Measurements from ENCODE around the gene TCTN2.

Gene TCTN2

DNA sequence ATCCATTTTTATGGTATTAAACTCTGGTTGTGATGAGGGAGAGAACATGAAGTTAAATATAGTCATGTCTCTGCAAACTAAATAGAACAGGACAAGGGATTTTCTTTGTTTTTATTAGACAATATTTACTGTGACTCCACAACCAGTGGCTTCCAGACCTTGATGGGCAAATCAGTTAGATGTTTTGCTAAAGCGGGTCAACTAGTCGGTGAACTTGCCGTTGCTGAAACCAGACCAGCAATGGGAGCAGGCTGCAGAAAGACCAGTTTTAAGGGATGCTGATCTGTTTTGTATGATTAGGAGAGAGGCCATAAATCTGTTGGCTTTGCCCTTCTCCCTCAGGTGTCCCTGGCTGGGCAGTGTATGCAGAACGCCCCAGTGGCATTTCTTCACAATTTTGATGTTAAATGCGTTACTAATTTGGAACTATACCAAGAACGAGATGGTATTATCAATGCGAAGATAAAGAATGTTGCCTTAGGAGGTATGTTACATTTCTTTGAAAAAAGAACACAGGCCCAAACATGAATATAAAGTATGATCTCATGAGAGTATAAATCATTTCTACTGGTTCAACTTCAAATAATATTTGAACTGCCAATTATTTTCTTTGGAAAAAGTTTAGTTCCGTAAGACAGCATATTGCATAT lies 19.4 kb downstream of the TCTN2 start:
- no peak for DNase-seq

DNA sequence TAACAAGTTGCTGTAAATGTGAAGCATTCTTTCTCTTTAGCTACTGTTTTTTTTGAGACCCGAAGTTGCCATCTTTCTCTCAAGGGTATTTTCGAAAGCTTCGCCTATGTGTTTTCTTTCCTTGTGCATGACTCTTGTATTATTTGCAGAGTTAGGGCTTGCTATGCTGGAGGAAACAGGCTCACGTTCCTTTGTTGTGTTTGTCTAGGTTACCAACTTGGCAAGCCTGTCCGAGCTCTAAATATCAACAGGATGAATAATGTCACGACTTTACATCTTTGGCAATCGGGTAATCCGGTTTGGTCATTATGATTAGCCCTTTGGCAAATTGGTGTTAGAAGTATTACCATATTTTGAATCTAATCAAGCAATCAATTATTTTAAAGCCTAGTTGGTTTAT lies 25.3 kb downstream of the TCTN2 start:
- DNase-seq = no peak

GRCh38 chr12:123696646-123697045 lies 25.7 kb downstream of the TCTN2 start:
- DNase-seq = no peak

DNA sequence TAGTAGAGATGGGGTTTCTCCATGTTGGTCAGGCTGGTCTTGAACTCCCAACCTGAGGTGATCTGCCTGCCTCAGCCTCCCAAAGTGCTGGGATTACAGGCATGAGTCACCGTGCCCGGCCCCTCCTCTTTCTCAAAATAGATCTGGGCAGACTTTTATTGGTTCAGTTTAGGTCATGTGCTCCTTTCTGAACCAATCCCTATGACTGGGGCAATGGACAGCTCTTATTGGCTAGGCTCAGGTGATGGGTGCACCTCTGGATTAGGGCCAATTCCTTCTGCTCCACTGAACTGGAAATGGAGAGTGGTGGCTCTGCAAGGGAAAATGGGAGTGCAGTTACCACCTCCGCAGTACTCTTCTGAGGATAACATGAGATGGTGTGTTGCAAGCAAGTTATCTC lies 35.0 kb downstream of the TCTN2 start:
- no peak for DNase-seq

DNA sequence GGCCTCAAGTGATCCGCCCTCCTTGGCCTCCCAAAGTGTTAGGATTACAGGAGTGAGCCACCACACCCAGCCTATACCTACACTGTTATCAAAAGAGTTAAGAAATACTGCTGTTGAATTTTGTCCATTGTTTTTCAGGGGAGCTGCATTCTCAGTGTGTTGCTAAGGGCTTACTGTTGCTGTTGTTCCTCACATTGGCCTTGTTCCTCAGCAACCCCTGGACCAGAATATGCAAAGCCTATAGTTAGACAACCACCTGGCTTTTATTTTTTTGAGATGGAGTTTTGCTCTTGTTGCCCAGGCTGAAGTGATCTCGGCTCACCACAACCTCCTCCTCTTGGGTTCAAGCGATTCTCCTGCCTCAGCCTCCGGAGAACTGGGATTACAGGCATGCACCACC lies 36.6 kb downstream of the TCTN2 start:
- no peak for DNase-seq

DNA sequence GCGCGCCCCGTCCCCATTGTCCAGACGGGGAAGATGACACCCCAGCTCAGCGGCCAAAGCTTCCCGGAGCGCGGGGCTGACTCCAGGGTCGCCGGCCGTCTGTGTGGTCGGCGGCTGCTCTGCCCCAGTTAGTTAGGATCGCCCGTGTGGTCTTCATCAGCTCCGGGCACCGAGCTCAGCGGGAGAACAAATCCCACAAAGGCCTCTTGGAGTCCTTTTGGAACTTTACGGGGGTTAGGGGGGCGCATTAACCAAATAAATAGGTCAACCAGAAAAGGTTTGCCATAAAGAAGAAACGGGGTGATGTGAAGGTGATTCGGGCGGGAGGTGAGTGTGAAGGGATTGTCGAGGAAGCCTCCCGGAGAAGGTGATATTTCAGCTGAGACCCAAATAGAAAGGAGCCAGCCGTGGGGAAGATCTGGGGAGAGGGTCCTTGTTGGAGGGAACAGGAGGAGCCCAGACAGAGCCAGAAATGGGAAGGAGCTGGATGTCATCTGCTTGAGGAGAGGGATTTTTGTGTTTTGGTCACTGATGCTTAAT lies 41.9 kb downstream of the TCTN2 start:
- no peak for DNase-seq

DNA sequence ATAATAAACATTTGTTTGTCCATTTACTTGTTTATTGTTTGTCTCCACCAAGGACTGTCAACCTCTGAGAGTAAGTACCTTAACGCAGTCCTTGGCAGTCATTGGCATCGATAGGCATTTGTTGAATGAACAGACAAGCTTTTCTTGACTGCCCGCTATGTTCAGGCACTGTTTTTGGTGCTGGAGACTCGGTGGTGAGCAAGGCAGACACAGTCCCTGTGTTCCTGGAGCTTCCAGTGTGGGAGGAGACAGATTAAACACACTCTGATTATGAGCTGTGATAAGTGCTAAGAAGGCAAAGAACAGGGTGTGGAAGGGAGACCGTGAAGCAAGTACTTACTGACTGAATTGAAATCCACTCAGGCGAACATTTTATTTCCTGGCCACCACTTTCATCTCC lies 42.5 kb downstream of the TCTN2 start:
- DNase-seq = no peak

DNA sequence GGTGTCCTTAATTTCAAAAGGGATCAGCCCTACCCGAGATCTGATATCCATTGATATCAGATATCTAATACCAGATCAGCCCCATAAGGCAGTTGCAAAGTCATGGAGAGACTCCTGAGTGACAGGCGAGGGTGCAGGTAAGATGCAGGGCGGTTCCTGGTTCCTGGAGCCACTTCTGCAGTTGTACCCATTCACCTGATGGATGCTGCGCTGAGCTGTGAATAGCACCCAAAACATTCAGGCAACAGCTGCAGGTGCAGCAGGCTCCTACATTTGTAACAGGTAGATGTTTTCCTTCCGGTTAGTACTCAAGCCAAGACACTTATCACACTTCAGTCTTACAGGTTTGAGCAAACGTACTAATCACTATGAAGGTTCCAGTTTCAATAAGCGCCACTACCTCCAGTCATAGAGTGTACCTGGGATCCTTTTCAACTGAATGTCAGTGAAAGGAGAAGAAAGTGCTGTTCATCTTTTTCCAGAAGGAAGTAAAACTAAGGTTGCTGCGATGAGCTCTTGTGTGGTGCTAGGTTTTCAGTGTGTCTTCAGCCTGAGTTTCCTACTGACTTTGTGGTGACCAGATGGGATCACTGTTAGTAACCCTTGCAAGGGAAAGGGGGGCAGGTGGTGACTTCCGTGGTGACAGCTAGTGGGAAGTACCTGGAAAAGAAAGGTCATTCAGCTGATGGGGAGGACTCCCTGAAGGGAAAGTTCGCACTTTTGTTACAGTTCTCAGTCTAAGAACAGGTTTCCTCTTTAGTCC lies 43.1 kb downstream of the TCTN2 start:
- DNase-seq = no peak

DNA sequence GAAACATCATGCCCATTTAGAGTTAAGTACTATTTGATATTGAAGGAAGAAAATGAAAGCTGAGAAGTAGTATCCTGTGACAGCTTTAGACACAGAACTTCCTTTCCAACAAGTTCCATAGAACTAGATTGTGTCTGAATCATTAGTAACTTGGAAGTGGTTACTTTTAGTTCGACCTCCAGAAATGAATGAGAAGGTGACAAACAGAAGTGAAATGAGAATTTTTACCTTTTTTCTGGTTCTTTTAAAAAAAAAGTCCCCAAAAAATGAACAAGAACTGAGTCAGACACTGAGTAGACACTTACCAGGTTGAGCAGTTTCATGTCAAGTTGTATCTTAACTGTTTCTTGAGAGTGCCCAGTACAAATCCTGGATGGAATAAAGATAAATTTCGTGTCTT lies 44.3 kb downstream of the TCTN2 start:
- DNase-seq = no peak

GRCh38 chr12:123717350-123717749 lies 46.4 kb downstream of the TCTN2 start:
- DNase-seq = no peak

GRCh38 chr12:123720141-123720814 lies 49.4 kb downstream of the TCTN2 start:
- DNase-seq = no peak

GRCh38 chr12:123721245-123721644 lies 50.3 kb downstream of the TCTN2 start:
- no peak for DNase-seq

- DNase-seq = no peak
These were observed 52.1 kb downstream of the TCTN2 start for GRCh38 chr12:123723011-123723410.

GRCh38 chr12:123723765-123724164 lies 52.9 kb downstream of the TCTN2 start:
- no peak for DNase-seq

GRCh38 chr12:123726244-123726643 lies 55.3 kb downstream of the TCTN2 start:
- DNase-seq = no peak

DNA sequence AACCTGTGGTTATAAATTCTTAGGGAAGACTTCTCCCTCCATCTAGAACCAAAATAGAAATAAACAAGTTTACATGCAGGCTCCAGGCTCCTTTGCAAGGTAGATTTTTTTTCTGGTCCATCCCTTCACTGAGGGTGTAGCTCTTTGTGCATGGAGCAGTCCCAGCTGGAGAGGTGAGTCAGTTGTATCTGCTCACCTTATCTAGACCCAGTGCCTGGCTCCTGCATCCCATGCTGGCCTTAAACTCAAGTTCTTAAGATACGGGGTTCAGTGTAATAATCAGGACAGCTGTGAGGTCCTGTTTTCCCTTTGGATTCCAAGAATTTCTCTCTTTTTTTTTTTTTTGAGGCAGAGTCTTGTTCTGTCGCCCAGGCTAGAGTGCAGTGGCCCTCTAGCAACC lies 56.0 kb downstream of the TCTN2 start:
- no peak for DNase-seq

- no peak for DNase-seq
These were observed 57.0 kb downstream of the TCTN2 start for GRCh38 chr12:123727878-123728277.

GRCh38 chr12:123731596-123731995 lies 60.7 kb downstream of the TCTN2 start:
- no peak for DNase-seq

DNA sequence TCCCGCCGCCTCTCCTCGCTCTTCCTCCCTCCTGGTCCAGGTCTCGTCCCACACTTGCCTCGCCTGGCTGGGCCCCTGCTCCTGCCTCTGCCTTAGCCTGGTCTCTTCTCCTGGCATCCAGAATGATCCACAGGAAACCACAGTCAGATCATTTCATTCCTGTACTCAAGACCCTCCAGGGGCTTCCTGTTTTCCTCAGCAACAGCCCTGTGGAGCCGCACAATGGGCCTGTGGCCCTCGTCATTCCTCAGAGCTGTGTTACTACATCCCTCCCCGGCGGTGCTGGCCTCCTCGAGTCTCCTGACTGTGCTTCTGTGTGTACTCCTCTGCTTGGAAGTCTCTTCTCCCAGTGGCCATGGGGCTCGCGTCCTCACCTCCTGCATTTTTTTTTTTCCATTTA lies 61.3 kb downstream of the TCTN2 start:
- no peak for DNase-seq

DNA sequence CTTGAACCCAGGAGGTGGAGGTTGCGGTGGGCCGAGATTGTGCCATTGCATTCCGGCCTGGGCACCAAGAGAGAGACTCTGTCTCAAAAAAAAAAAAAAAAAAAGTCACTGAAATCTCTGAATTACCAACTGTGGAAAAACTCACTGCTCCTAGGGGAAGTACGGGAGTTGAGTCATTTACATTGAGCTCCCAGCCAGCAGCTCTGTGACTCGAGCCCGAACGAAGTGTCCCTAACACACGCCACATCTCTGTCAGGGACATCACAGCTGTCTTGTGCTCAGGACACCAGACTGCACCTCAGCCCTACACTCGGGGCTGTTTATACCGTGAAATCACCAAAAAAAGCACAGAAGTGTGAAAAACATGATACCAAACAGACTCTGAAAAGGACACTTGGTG lies 62.3 kb downstream of the TCTN2 start:
- no peak for DNase-seq

GRCh38 chr12:123734268-123734667 lies 63.4 kb downstream of the TCTN2 start:
- no peak for DNase-seq

GRCh38 chr12:123741937-123742572 lies 71.1 kb downstream of the TCTN2 start:
- no peak for DNase-seq

DNA sequence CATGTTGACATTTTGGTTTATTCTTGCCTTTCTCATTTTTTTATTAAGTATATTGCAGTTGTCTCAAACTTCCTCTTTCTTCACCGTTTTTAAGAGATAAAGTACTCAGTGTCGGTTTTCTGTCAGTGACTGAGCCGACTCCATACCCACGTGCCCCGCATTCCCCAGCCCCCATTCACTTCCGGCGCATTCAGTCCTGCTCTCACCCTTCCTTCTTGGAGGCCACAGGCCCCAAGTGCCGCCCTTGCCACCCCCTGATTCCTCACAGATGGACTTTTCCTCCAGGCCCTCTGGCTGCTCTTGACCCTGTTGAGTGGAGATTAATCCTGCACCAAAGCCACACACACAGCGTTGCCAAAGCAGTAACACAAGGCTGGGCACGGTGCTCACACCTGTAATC lies 72.1 kb downstream of the TCTN2 start:
- DNase-seq = no peak
